ENCODE data around the gene ZNF511.

- no peak for TF ChIP-seq POLR2A (IDR thresholded peaks at IDR 0.05)
- no peak for TF ChIP-seq CTCF (IDR thresholded peaks at IDR 0.05)
- no peak for TF ChIP-seq POLR2AphosphoS5 (IDR thresholded peaks at IDR 0.05)
These were observed 3.5 kb downstream of the ZNF511 start for GRCh38 chr10:133312016-133312768.
